Calu3 (cell line): ENCODE results near the gene RINL. TPM values are rescaled to one million over a fixed set of nuclear protein-coding genes. Genes with fewer than 3 reads are reported as not detected.

Experiments
- BruUV-seq: library from RNA; stranded (reverse); fragments of 400-500 nt; replicated peaks from 2 replicates; lab custom pipeline; 2021; lab: Mats Ljungman, UMichigan
- CTCF ChIA-PET: fragments of 300-600 bp; sonication (Branson Sonifier 250); formaldehyde crosslinking; loops from one replicate; lab custom pipeline; 2022; ENCODE audit warnings: antibody characterized with exemption; lab: Charles Lee
- DNase-seq: peaks from one replicate; pipeline ENCODE4 v3.0.0; 2022
- H3K27ac Mint-ChIP-seq: one replicate; pipeline ENCODE4 v1.8.0; 2022; ENCODE audit warnings: mixed read lengths; ENCODE audit not compliant: unreplicated experiment
- H3K27me3 Mint-ChIP-seq: one replicate; pipeline ENCODE4 v1.8.0; 2022; ENCODE audit warnings: mixed read lengths; ENCODE audit not compliant: unreplicated experiment
- H3K36me3 Mint-ChIP-seq: one replicate; pipeline ENCODE4 v1.8.0; 2022; ENCODE audit warnings: mild to moderate bottlenecking, moderate library complexity, mixed read lengths; ENCODE audit not compliant: insufficient read depth, unreplicated experiment
- H3K4me1 Mint-ChIP-seq: one replicate; pipeline ENCODE4 v1.8.0; 2022; ENCODE audit warnings: mild to moderate bottlenecking, low read depth, mixed read lengths; ENCODE audit not compliant: unreplicated experiment
- H3K4me3 Mint-ChIP-seq: one replicate; pipeline ENCODE4 v1.8.0; 2022; ENCODE audit warnings: mild to moderate bottlenecking, low read depth, moderate library complexity, mixed read lengths; ENCODE audit not compliant: unreplicated experiment
- H3K9me3 Mint-ChIP-seq: one replicate; pipeline ENCODE4 v1.8.0; 2022; ENCODE audit warnings: low read depth, mixed read lengths; ENCODE audit not compliant: unreplicated experiment
- CTCF ChIP-seq: fragments of 200-600 bp; IDR thresholded peaks from one replicate; pipeline ENCODE4 v1.8.0; 2022; ENCODE audit warnings: antibody characterized with exemption; ENCODE audit not compliant: unreplicated experiment
- intact Hi-C: fragments of 100-400 bp; cut with micrococcal nuclease; formaldehyde crosslinking; loops from one replicate; pipeline ENCODE4 v1.10.0; 2022; ENCODE audit not compliant: unreplicated experiment
- total RNA-seq: library from RNA; stranded (reverse); gene quantifications from 2 replicates; pipeline ENCODE4 v1.2.3, GENCODE V29; 2022

The RINL gene
- total RNA-seq, 1 experiment from 2014 or later: 4.1 TPM

- H3K27ac Mint-ChIP-seq: no peak overlapping the region
- H3K27me3 Mint-ChIP-seq: no peaks in the 10 kb centered on the region
- TF ChIP-seq CTCF: no peak
- no peak overlapping the region for H3K4me3 Mint-ChIP-seq
- H3K36me3 Mint-ChIP-seq: peaks cover 37% of the 10 kb centered on the region
- no peak for DNase-seq
- peaks cover 6% of the 10 kb centered on the region for H3K9me3 Mint-ChIP-seq
- intact Hi-C loops: no loop called here
- H3K4me1 Mint-ChIP-seq: no peaks in the 10 kb centered on the region
- CTCF ChIA-PET: no interaction called here
- BruUV-seq: no TSS peak
Observed at GRCh38 chr19:38911388-38912001, 33.4 kb upstream of the RINL start.

- no peak for DNase-seq
- peaks cover 6% of the 10 kb centered on the region for H3K9me3 Mint-ChIP-seq
- H3K4me1 Mint-ChIP-seq: no peaks in the 10 kb centered on the region
- no peaks in the 10 kb centered on the region for H3K27me3 Mint-ChIP-seq
- no peak overlapping the region for H3K27ac Mint-ChIP-seq
- intact Hi-C loops: no loop called here
- BruUV-seq: no TSS peak
- H3K4me3 Mint-ChIP-seq: no peak overlapping the region
- CTCF ChIA-PET: no interaction called here
- TF ChIP-seq CTCF: no peak
- H3K36me3 Mint-ChIP-seq: peaks cover 47% of the 10 kb centered on the region
Observed at GRCh38 chr19:38910488-38910887, 32.4 kb upstream of the RINL start.

- no peak overlapping the region for H3K4me3 Mint-ChIP-seq
- peaks cover 54% of the 10 kb centered on the region for H3K36me3 Mint-ChIP-seq
- TF ChIP-seq CTCF: no peak
- peaks cover 9% of the 10 kb centered on the region for H3K9me3 Mint-ChIP-seq
- no peak for DNase-seq
- H3K27me3 Mint-ChIP-seq: no peaks in the 10 kb centered on the region
- no peak overlapping the region for H3K27ac Mint-ChIP-seq
- no TSS peak for BruUV-seq
- peaks cover 7% of the 10 kb centered on the region for H3K4me1 Mint-ChIP-seq
- intact Hi-C loops: no loop called here
- CTCF ChIA-PET: interaction anchor here (0.6 kb wide), 1 partner anchor 9 kb away, joined by 4 read pairs; the partner anchor contains the start of genes NFKBIB and SIRT2
Observed at GRCh38 chr19:38908911-38909310, 30.8 kb upstream of the RINL start.

GRCh38 chr19:38907670-38908069, 29.6 kb upstream of the RINL start:
- H3K4me1 Mint-ChIP-seq: peaks cover 7% of the 10 kb centered on the region
- no peak for TF ChIP-seq CTCF
- H3K4me3 Mint-ChIP-seq: no peak overlapping the region
- no peaks in the 10 kb centered on the region for H3K27me3 Mint-ChIP-seq
- intact Hi-C loops: no loop called here
- peaks cover 9% of the 10 kb centered on the region for H3K9me3 Mint-ChIP-seq
- DNase-seq: no peak
- H3K27ac Mint-ChIP-seq: peak overlapping the region; percentile 7
- peaks cover 50% of the 10 kb centered on the region for H3K36me3 Mint-ChIP-seq
- CTCF ChIA-PET: interaction anchor here (0.7 kb wide), 1 partner anchor 379 kb away, joined by 7 read pairs; no protein-coding TSS in a partner anchor
- BruUV-seq: no TSS peak
